ENCODE data around the gene FHOD3. TPM values are rescaled to one million over a fixed set of nuclear protein-coding genes. Genes with fewer than 3 reads are reported as not detected.

The FHOD3 gene
- total RNA-seq, 1 donor from 2014 or later: 8.9 TPM

DNA sequence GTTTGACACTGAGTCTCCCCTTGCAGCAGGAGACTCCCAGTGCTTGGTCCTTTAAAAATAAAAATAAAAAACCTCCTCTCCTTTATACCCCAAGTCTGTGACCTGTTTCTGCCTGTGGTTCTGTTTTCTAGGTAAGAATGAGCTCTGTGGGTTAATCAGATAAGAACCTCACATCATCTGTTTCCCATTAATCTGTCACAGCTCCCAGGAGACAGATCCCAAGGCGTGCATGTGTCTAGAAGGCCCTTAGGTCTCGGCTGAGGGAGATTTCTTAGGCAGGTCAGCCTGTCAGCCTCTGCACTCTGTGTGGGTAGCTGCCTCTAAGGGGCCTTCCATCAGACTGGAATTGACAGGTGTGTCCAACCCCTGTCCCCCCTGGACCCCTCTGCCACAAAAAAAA is 80.7 kb downstream of the FHOD3 start:
- peaks cover 32% of the 10 kb centered on the region for H3K4me1 Mint-ChIP-seq (ENCODE audit: low read depth)
- DNase-seq (ENCODE audit: low spot score): no peak
- H3K36me3 Mint-ChIP-seq (ENCODE audit: low read depth): peaks cover 2% of the 10 kb centered on the region
- TF ChIP-seq, protein P1, sequence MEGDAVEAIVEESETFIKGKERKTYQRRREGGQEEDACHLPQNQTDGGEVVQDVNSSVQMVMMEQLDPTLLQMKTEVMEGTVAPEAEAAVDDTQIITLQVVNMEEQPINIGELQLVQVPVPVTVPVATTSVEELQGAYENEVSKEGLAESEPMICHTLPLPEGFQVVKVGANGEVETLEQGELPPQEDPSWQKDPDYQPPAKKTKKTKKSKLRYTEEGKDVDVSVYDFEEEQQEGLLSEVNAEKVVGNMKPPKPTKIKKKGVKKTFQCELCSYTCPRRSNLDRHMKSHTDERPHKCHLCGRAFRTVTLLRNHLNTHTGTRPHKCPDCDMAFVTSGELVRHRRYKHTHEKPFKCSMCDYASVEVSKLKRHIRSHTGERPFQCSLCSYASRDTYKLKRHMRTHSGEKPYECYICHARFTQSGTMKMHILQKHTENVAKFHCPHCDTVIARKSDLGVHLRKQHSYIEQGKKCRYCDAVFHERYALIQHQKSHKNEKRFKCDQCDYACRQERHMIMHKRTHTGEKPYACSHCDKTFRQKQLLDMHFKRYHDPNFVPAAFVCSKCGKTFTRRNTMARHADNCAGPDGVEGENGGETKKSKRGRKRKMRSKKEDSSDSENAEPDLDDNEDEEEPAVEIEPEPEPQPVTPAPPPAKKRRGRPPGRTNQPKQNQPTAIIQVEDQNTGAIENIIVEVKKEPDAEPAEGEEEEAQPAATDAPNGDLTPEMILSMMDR (IDR thresholded peaks at IDR 0.05): no peak
- no peaks in the 10 kb centered on the region for H3K27me3 Mint-ChIP-seq (ENCODE audit: low read depth)
- H3K9me3 Mint-ChIP-seq (ENCODE audit: low read depth): no peaks in the 10 kb centered on the region
- H3K4me3 Mint-ChIP-seq (ENCODE audit: unreplicated experiment): no peak overlapping the region
- no peak overlapping the region for H3K27ac Mint-ChIP-seq (ENCODE audit: unreplicated experiment)

DNA sequence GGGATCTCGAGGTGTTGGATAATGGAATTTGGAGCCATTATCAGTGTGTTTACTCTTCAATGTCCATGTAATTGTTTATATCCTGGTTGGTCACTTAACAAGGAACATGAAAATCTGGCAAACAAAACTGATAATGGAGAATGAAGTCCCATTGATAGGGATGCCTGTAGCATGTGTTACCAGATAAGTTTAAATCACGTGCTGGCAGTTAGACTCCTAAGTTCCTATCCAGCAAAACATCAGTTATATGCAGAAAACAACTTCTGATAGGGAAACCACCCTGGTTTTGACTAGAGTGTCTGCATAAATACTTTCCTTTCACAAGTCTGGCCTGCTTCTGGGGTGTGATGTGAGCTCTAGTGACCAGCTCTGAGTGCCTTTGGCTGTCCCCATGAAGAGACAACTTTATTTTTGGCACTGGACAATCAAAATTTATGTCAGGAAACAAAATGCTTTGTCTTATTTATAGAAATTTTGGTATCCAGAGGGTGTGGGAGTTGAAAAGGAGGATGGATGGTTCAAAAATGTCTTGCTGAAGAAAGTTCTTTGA is 82.0 kb downstream of the FHOD3 start:
- Mint-ChIP-seq H3K27me3 (ENCODE audit: low read depth) (no peaks in the 10 kb centered on the region), H3K36me3 (ENCODE audit: low read depth) (peaks cover 2% of the 10 kb centered on the region), H3K4me3 (ENCODE audit: unreplicated experiment) (no peak overlapping the region), H3K9me3 (ENCODE audit: low read depth) (no peaks in the 10 kb centered on the region), H3K27ac (ENCODE audit: unreplicated experiment) (no peak overlapping the region), H3K4me1 (ENCODE audit: low read depth) (peaks cover 21% of the 10 kb centered on the region)
- no peak for DNase-seq (ENCODE audit: low spot score)
- TF ChIP-seq, protein P1 (IDR thresholded peaks at IDR 0.05): no peak

DNA sequence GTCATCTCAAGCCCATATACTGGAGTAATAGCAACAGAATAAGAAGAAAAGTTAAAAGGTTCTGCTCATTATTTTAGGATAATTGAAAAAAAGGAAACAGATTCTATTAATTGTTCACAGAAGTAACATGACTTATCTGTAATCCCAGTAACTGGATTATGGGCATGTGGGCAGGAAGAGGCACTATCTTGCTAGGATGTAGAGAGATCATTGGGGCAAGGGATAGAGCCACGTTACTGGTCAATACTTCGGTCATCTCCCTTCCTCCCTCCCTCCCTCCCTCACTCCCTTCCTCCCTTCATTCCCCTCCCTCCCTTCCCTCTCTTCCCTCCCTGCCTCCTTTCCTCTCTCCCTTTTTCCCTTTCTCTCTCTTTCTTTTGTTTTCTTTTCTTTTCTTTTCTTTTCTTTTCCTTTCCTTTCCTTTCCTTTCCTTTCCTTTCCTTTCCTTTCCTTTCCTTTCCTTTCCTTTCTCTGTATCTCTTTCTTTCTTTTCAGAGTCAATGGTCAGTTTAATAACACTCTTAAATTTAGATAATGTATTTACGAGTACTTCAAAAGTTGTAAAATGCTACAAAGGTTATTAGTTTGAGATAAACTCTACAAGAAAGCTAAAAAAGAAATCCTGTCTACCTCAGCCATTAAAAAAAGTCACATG is 82.8 kb downstream of the FHOD3 start:
- Mint-ChIP-seq H3K4me1 (ENCODE audit: low read depth) (peaks cover 13% of the 10 kb centered on the region), H3K27me3 (ENCODE audit: low read depth) (no peaks in the 10 kb centered on the region), H3K4me3 (ENCODE audit: unreplicated experiment) (no peak overlapping the region), H3K27ac (ENCODE audit: unreplicated experiment) (no peak overlapping the region), H3K9me3 (ENCODE audit: low read depth) (no peaks in the 10 kb centered on the region), H3K36me3 (ENCODE audit: low read depth) (peaks cover 2% of the 10 kb centered on the region)
- DNase-seq (ENCODE audit: low spot score): no peak
- TF ChIP-seq, protein P1 (IDR thresholded peaks at IDR 0.05): no peak

DNA sequence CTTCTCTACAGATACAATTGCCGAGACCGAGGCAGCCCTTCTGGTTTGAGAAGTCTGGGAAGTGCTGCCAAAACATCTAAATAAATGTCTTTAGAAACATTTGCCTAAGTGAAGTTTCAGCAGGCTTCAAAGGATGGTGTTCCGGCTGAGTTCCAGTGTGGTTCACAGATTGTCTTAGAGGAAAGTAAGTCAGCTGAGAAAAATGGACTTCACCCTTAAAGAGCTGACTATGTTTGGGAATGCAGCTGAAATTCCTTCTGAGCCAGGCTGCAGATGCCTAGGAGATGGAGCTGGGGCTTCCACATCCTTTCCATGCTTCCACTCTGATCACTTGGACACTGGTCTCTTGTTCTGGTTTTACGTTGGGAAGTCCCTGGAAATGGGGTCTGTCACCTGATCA is 83.6 kb downstream of the FHOD3 start:
- Mint-ChIP-seq H3K27ac (ENCODE audit: unreplicated experiment) (no peak overlapping the region), H3K4me3 (ENCODE audit: unreplicated experiment) (no peak overlapping the region), H3K36me3 (ENCODE audit: low read depth) (peaks cover 2% of the 10 kb centered on the region), H3K27me3 (ENCODE audit: low read depth) (no peaks in the 10 kb centered on the region), H3K4me1 (ENCODE audit: low read depth) (peaks cover 6% of the 10 kb centered on the region), H3K9me3 (ENCODE audit: low read depth) (no peaks in the 10 kb centered on the region)
- TF ChIP-seq, protein P1 (IDR thresholded peaks at IDR 0.05): no peak
- DNase-seq (ENCODE audit: low spot score): no peak

DNA sequence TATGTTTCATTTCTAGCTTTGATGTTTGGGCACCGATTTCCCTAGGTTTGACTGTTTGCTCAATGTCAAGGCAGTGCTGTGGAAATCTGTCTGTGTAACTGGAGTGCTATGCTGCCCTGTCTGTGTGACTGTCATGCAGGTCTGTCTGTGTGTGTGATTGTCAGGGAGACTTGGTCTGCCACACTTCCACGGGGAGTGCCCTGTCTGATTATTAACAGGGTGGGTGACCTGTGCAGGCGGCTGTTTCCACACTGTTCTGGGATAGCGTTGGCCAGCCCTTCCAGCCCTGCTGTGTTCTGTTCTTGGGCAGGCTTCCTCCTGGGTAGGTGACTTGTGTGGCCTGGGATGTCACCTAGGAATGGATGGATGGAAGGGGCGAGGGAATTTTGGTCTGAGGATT is 85.3 kb downstream of the FHOD3 start:
- peaks cover 10% of the 10 kb centered on the region for H3K4me1 Mint-ChIP-seq (ENCODE audit: low read depth)
- no peak overlapping the region for H3K4me3 Mint-ChIP-seq (ENCODE audit: unreplicated experiment)
- no peak for DNase-seq (ENCODE audit: low spot score)
- TF ChIP-seq, protein P1 (IDR thresholded peaks at IDR 0.05): no peak
- no peaks in the 10 kb centered on the region for H3K9me3 Mint-ChIP-seq (ENCODE audit: low read depth)
- H3K27ac Mint-ChIP-seq (ENCODE audit: unreplicated experiment): no peak overlapping the region
- no peaks in the 10 kb centered on the region for H3K27me3 Mint-ChIP-seq (ENCODE audit: low read depth)
- peaks cover 2% of the 10 kb centered on the region for H3K36me3 Mint-ChIP-seq (ENCODE audit: low read depth)

Measured in chondrocyte (in vitro differentiated cells).